Measurements from ENCODE around the gene NPC2.

DNA sequence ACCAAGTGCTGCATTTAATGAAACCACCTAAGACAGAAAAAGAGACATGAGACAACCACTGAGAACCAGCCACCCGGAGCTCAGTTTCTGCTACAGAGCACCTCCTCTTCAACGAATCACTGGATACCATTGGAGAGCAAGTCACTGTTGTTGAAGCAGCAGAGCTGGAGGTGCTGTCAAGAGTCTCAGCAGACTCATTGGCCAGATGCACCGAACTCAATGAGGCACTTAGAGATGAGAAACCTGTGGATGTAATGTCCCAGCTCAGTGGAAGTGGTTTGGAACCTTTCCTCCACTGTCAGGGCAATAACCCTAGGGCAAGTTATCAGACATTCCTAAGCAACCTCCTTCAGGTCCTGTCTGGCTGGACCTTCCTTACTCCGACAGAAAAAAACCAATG is 13.1 kb downstream of the NPC2 start:
- TF ChIP-seq, protein P1, sequence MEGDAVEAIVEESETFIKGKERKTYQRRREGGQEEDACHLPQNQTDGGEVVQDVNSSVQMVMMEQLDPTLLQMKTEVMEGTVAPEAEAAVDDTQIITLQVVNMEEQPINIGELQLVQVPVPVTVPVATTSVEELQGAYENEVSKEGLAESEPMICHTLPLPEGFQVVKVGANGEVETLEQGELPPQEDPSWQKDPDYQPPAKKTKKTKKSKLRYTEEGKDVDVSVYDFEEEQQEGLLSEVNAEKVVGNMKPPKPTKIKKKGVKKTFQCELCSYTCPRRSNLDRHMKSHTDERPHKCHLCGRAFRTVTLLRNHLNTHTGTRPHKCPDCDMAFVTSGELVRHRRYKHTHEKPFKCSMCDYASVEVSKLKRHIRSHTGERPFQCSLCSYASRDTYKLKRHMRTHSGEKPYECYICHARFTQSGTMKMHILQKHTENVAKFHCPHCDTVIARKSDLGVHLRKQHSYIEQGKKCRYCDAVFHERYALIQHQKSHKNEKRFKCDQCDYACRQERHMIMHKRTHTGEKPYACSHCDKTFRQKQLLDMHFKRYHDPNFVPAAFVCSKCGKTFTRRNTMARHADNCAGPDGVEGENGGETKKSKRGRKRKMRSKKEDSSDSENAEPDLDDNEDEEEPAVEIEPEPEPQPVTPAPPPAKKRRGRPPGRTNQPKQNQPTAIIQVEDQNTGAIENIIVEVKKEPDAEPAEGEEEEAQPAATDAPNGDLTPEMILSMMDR (IDR thresholded peaks at IDR 0.05), result no peak
- TF ChIP-seq EP300 (IDR thresholded peaks at IDR 0.05), result no peak
- no peak for TF ChIP-seq POLR2AphosphoS5 (IDR thresholded peaks at IDR 0.05)
- no peak for TF ChIP-seq POLR2A (IDR thresholded peaks at IDR 0.05; ENCODE audit: low read depth)

Measured in esophagus muscularis mucosa (tissue), 4 donors.